Lung (tissue), 12 donors: ENCODE data around the gene DOCK10. TPM values are rescaled to one million over a fixed set of nuclear protein-coding genes. Genes with fewer than 3 reads are reported as not detected.

Experiments
- ATAC-seq: fragments of 200-7000 bp; cut with Tn5 transposase; one replicate; pipeline ENCODE4 v1.9.1; 2020; ENCODE audit warnings: moderate number of reproducible peaks; ENCODE audit not compliant: insufficient read depth, low FRiP score
- DNase-seq, 3 donors: peaks; one replicate each; pipeline ENCODE4 v3.0.0-alpha.2; 2013 to 2017
- H3K27ac ChIP-seq, 2 donors: one replicate each; pipeline ENCODE4 v1.5.1; 2013; ENCODE audit warnings: mild to moderate bottlenecking in 2 of 2, moderate library complexity in 2 of 2, control low read depth in 1 of 2, inconsistent platforms in 1 of 2, low read depth in 1 of 2, low read length in 1 of 2
- H3K27me3 ChIP-seq, 3 donors: one replicate each; pipeline ENCODE4 v1.5.1; 2013; ENCODE audit warnings: low read length in 2 of 3; ENCODE audit not compliant: control insufficient read depth in 3 of 3, insufficient read depth in 3 of 3
- H3K36me3 ChIP-seq, 4 donors: one replicate each; pipeline ENCODE4 v1.5.1; 2013; ENCODE audit warnings: low read length in 4 of 4, mild to moderate bottlenecking in 1 of 4, moderate library complexity in 1 of 4; ENCODE audit not compliant: control insufficient read depth in 4 of 4, insufficient read depth in 4 of 4
- H3K4me1 ChIP-seq, 5 donors: one replicate each; pipeline ENCODE4 v1.5.1; 2013; ENCODE audit warnings: low read length in 5 of 5, mild to moderate bottlenecking in 2 of 5, moderate library complexity in 1 of 5; ENCODE audit not compliant: control insufficient read depth in 5 of 5, insufficient read depth in 5 of 5
- H3K4me3 ChIP-seq: one replicate; pipeline ENCODE4 v1.5.1; 2013; ENCODE audit warnings: mild to moderate bottlenecking, control low read depth, moderate library complexity
- H3K9ac ChIP-seq, 2 donors: one replicate each; pipeline ENCODE4 v1.5.1; 2013; ENCODE audit warnings: low read length in 2 of 2, control low read depth in 1 of 2; ENCODE audit not compliant: insufficient read depth in 1 of 2
- H3K9me3 ChIP-seq, 4 donors: one replicate each; pipeline ENCODE4 v1.5.1; 2013; ENCODE audit warnings: low read length in 3 of 4, mild to moderate bottlenecking in 1 of 4, moderate library complexity in 1 of 4; ENCODE audit not compliant: control insufficient read depth in 4 of 4, insufficient read depth in 3 of 4
- WGBS, 2 donors: extraction: QIAGEN DNeasy Blood & Tissue Kit; methylation state at CpG; one replicate each; pipeline ENCODE4 v1.1.7; 2013; 5-methylcytosine and 5-hydroxymethylcytosine counted together
- polyA plus RNA-seq, 2 donors: library from polyadenylated mRNA; stranded (reverse); fragments of 200-250 nt; gene quantifications; one replicate each; pipeline ENCODE4 v1.2.1, GENCODE V29; 2013
- total RNA-seq, 2 donors: library from RNA; depleted of rRNA in 1 of 2; stranded (reverse); fragments of >200 nt in 1 of 2; gene quantifications; one replicate each; pipeline ENCODE4 v1.2.1, GENCODE V29; 2014 to 2021
- TF ChIP-seq, protein P1 (sequence below): IDR thresholded peaks from 2 replicates; pipeline ENCODE4 v1.5.1; 2012; ENCODE audit warnings: mild to moderate bottlenecking; ENCODE audit errors: control extremely low read depth, extremely low read depth
- donor health status: control.
- donor health status: control.
- donor health status: Bipolar disorder and iron deficiency.
- donor health status: healthy.
- donor health status: DM: yes; HTN: yes; CAD: no.

Gene DOCK10
- total and polyA plus RNA-seq, 4 donors = 3.1 to 39.8 (median 18.0) TPM

DNA sequence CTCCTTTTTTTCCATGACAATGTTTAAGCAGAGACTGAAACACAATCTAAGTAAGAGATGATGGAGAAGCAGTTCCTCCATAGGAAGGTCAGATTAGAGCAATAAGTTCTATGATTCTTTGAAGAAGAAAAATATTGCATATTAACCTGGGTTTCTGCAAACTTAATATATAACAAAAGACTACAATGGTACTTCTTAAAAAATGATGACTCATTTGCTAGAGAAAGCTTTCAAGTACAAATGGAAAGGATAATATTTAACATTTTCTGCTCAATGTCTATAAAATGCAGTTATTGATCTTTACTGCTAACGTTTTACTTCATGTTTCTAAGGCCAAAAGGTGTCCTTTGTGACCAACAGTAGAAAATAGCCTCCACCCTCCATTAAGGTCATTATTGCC lies 158.6 kb downstream of the DOCK10 start:
- no peak overlapping the region for H3K9ac ChIP-seq
- no peak overlapping the region for H3K4me3 ChIP-seq
- no peaks in the 10 kb centered on the region for H3K27me3 ChIP-seq
- 65 to 80% methylated on average over 1 of the region's 1 CpG for WGBS, 2 donors
- no peak for DNase-seq
- TF ChIP-seq, protein P1, sequence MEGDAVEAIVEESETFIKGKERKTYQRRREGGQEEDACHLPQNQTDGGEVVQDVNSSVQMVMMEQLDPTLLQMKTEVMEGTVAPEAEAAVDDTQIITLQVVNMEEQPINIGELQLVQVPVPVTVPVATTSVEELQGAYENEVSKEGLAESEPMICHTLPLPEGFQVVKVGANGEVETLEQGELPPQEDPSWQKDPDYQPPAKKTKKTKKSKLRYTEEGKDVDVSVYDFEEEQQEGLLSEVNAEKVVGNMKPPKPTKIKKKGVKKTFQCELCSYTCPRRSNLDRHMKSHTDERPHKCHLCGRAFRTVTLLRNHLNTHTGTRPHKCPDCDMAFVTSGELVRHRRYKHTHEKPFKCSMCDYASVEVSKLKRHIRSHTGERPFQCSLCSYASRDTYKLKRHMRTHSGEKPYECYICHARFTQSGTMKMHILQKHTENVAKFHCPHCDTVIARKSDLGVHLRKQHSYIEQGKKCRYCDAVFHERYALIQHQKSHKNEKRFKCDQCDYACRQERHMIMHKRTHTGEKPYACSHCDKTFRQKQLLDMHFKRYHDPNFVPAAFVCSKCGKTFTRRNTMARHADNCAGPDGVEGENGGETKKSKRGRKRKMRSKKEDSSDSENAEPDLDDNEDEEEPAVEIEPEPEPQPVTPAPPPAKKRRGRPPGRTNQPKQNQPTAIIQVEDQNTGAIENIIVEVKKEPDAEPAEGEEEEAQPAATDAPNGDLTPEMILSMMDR = no peak
- peaks cover 0 to 5% (median 0%) of the 10 kb centered on the region in 5 donors for H3K4me1 ChIP-seq
- H3K9me3 ChIP-seq = no peaks in the 10 kb centered on the region
- H3K36me3 ChIP-seq = peaks cover 0 to 48% (median 18%) of the 10 kb centered on the region in 4 donors
- no peak overlapping the region for H3K27ac ChIP-seq
- ATAC-seq = no peak

DNA sequence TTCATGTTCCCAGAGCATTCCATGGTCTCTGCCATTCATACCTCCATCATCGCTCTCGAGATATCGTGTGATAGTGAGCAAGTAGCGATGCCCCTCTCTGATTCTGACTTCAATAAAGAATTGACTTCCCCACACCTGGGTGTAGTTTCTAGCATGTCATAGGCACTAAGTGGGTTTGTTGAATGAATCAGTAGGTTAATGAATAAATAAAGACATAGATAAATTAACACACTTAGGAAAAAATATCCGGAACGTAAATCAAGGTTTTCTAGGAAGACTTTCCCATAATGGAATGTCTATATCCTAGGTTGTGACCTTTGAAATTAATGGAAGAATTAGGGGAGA lies 159.1 kb downstream of the DOCK10 start:
- WGBS, 2 donors = 97% methylated on average over 6 of the region's 6 CpGs
- ATAC-seq (no peak), DNase-seq (no peak)
- Histone ChIP-seq H3K27ac (no peak overlapping the region), H3K27me3 (no peaks in the 10 kb centered on the region), H3K9me3 (peaks cover 0 to 2% (median 0%) of the 10 kb centered on the region in 4 donors), H3K36me3 (peaks cover 0 to 43% (median 17%) of the 10 kb centered on the region in 4 donors), H3K4me3 (no peak overlapping the region), H3K9ac (no peak overlapping the region), H3K4me1 (peaks cover 0 to 5% (median 0%) of the 10 kb centered on the region in 5 donors)
- TF ChIP-seq, protein P1 = no peak

DNA sequence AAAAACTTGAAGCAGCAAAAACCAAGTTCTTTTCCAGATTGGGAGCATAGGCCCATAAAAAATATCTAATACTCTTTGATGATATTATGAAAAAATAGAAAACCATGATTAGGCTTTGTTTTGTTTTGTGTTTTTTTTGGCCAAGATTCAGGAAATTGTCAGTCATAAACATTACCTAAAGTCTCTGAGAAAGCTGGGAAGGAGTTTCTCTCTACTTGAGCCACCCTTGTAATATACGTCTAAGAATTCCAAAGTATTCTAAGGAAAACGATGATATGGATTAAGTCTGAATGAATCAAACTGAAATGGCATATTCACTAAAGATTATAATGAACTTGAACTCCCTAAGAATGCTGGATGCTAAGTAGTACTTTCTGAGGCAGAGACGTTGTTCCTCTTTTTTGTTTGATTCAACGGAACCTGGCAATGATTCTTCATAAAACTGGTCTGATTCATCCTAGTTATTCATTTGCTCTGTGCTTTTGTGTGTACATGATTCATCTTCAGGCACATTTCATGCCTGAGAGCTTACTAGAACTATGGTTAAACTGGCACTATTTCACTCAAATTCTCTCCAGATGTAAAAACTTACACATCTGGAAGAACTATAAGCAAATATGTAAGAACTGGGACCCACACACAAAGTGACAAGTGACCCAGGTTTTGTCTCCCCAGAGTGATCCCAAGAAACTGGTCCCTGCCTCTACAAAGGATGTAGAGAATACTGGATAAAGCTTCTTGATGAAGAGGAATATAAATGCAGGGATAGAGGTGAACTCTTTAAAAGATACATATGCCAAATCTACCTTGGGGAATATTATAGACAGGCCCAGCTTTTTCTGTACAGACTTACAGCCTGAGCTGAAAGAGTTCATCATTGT lies 159.7 kb downstream of the DOCK10 start:
- H3K27me3 ChIP-seq = no peaks in the 10 kb centered on the region
- H3K9me3 ChIP-seq = peaks cover 0 to 2% (median 0%) of the 10 kb centered on the region in 4 donors
- WGBS, 2 donors = 54 to 72% methylated on average over 4 of the region's 4 CpGs
- H3K4me1 ChIP-seq = peaks cover 0 to 5% (median 0%) of the 10 kb centered on the region in 5 donors
- no peak overlapping the region for H3K4me3 ChIP-seq
- H3K36me3 ChIP-seq = peaks cover 0 to 41% (median 16%) of the 10 kb centered on the region in 4 donors
- H3K27ac ChIP-seq = no peak overlapping the region
- TF ChIP-seq, protein P1 = no peak
- no peak overlapping the region for H3K9ac ChIP-seq
- DNase-seq (no peak), ATAC-seq (no peak)
